Neutrophil (primary cell): ENCODE results near the gene KLK2.

Source experiments
- H3K27ac ChIP-seq: fragments of 200-600 bp; sonication (generic); 2 replicates; pipeline ENCODE4 v1.5.1; 2016; ENCODE audit warnings: mild to moderate bottlenecking, moderate library complexity
- H3K27me3 ChIP-seq: fragments of 200-600 bp; sonication (generic); 2 replicates; pipeline ENCODE4 v1.6.0; 2016; ENCODE audit warnings: mild to moderate bottlenecking
- H3K36me3 ChIP-seq: fragments of 200-600 bp; sonication (generic); 2 replicates; pipeline ENCODE4 v1.5.1; 2017
- H3K4me1 ChIP-seq, 2 experiments: fragments of 200-600 bp in 1 of 2; sonication (generic) in 1 of 2; 1 replicate in 1 of 2; 2 replicates in 1 of 2; pipeline versions ENCODE4 v1.5.1 to v1.6.1; 2013 to 2016; ENCODE audit warnings: low read depth in 1 of 2, low read length in 1 of 2, mild to moderate bottlenecking in 1 of 2, moderate library complexity in 1 of 2; ENCODE audit not compliant: control insufficient read depth in 1 of 2, insufficient read depth in 1 of 2
- H3K4me3 ChIP-seq, 2 experiments: fragments of 200-600 bp in 1 of 2; sonication (generic) in 1 of 2; 1 replicate in 1 of 2; 2 replicates in 1 of 2; pipeline ENCODE4 v1.5.1; 2013 to 2016; ENCODE audit warnings: low read depth in 1 of 2, low read length in 1 of 2, mild to moderate bottlenecking in 1 of 2, moderate library complexity in 1 of 2
- H3K9me3 ChIP-seq: fragments of 200-600 bp; sonication (generic); 2 replicates; pipeline ENCODE4 v1.5.1; 2016
- CTCF ChIP-seq: fragments of 200-600 bp; sonication (generic); IDR thresholded peaks from 2 replicates; pipeline ENCODE4 v1.5.1; 2016; ENCODE audit warnings: antibody characterized with exemption

The KLK2 gene

DNA sequence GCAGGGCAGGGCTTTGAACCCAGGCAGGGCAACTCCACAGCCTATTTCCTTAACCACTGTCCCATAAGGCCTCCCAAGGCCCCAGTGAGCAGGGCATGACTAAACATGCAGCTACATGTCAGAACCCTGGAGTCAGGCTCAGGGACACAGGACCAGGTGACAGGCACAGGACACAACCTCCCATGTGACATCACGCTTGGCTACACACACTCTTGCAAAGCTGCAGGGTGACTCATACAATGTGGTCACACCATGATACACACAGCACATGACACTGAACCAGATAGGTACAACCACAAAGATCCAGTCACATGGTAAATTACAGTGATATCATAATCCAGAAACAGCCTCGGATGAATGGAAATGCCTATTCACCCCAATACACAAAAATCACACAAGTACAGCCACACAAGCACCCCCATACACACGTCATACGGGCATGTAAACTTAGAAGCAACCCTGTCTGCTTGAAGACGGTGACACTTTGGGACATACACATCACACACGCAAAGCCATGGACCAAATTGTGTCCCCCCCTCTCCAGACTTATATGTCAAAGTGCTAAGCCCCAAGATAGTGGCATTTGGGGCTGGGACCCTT is 23.5 kb downstream of the KLK2 start:
- Histone ChIP-seq H3K27ac (no peak overlapping the region), H3K4me1 (no peaks in the 10 kb centered on the region), H3K4me3 (no peak overlapping the region), H3K36me3 (no peaks in the 10 kb centered on the region), H3K27me3 (peaks cover 24% of the 10 kb centered on the region), H3K9me3 (no peaks in the 10 kb centered on the region)
- no peak for TF ChIP-seq CTCF

- H3K4me3 ChIP-seq, result no peak overlapping the region
- peaks cover 27% of the 10 kb centered on the region for H3K27me3 ChIP-seq
- no peak for TF ChIP-seq CTCF
- H3K4me1 ChIP-seq, result no peaks in the 10 kb centered on the region
- no peaks in the 10 kb centered on the region for H3K36me3 ChIP-seq
- no peak overlapping the region for H3K27ac ChIP-seq
- H3K9me3 ChIP-seq, result no peaks in the 10 kb centered on the region
Observed at GRCh38 chr19:50897191-50897607, 24.0 kb downstream of the KLK2 start.

DNA sequence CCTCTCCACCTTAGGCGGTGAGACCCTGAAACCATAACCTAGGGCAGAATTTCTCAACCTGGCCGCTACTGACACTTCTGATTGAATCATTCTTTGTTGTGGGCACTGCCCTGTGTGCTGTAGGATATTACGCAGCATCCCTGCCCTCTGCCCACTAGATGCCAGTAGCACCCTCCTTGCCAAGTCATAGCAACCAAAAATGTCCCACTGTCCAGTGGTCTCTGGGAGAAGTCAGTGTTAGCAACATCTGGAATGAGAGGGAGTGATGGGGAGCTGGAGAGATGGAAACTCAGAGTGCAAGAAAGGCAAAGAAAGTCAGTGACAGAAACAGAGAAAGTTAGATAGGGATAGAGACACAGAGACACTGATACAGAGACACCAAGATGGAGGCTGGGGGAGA is 24.4 kb downstream of the KLK2 start:
- no peak for TF ChIP-seq CTCF
- Histone ChIP-seq H3K4me3 (no peak overlapping the region), H3K9me3 (no peaks in the 10 kb centered on the region), H3K27me3 (peaks cover 27% of the 10 kb centered on the region), H3K27ac (no peak overlapping the region), H3K4me1 (no peaks in the 10 kb centered on the region), H3K36me3 (no peaks in the 10 kb centered on the region)

- Histone ChIP-seq H3K9me3 (no peaks in the 10 kb centered on the region), H3K36me3 (no peaks in the 10 kb centered on the region)
- no peak for TF ChIP-seq CTCF
Observed at GRCh38 chr19:50898018-50898417, 24.8 kb downstream of the KLK2 start.

DNA sequence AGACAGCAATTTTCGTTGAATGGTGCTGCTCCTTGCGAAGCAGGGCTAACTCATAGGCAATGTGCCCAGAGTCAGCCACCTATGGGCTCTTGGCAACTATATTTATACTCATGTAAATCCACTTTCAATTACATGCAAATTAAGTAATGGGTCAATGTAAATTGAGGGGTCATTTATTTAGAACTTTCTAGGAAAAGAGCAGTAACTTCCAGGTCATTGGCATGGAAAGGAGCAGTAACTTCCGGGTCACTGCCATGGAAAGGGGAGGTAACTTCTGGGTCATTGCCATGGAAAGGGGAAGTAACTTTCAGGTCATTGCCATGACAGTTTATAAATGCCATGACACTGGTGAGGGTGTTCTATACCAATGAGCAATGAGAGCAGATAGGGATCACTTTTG is 26.3 kb downstream of the KLK2 start:
- H3K27ac ChIP-seq, result no peak overlapping the region
- no peaks in the 10 kb centered on the region for H3K4me1 ChIP-seq
- peaks cover 27% of the 10 kb centered on the region for H3K27me3 ChIP-seq
- no peak for TF ChIP-seq CTCF
- no peaks in the 10 kb centered on the region for H3K36me3 ChIP-seq
- H3K4me3 ChIP-seq, result no peak overlapping the region
- H3K9me3 ChIP-seq, result no peaks in the 10 kb centered on the region

More at GRCh38 chr19:50898018-50898417, 24.8 kb downstream of the KLK2 start:
- no peak overlapping the region for H3K4me3 ChIP-seq
- H3K27ac ChIP-seq, result no peak overlapping the region
- peaks cover 27% of the 10 kb centered on the region for H3K27me3 ChIP-seq
- no peaks in the 10 kb centered on the region for H3K4me1 ChIP-seq
